ENCODE measurements around the gene ESR2. TPM values are rescaled to one million over a fixed set of nuclear protein-coding genes. Genes with fewer than 3 reads are reported as not detected.

Gene ESR2
- polyA plus RNA-seq, 3 donors: 0.04 TPM; not detected in 2

DNA sequence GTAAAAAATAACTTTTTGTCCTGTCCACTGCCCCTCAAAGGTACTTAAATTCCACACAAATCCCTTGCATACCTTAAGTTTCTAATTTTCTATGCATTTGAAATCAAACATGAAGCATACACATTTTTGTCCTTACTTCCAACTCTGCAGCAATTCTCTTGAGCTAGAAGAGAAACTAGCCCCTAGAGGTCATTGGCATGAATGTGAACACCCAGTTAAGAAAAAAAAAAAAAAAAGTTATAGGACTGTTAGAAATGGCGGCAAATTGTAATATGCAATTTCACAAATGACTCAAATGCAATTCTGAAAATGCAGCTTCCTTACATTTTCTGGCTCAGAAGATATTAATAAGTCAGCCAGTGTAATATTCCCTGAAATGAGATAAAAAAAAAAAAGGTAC, 4.6 kb upstream of the ESR2 start:
- no peak overlapping the region for H3K4me3 Mint-ChIP-seq
- H3K9ac ChIP-seq (ENCODE audit: insufficient read depth, low read length, poor library complexity, severe bottlenecking): no peak overlapping the region
- no CpG with 5 or more reads among the region's 1 CpG for WGBS (ENCODE audit: insufficient coverage)
- peaks cover 24 to 34% (median 25%) of the 10 kb centered on the region in 3 donors for H3K27me3 Mint-ChIP-seq (ENCODE audit: low read depth in 3 of 3)
- intact Hi-C loops (cut with micrococcal nuclease): loop anchor here in 1 of 2 donors (10.0 kb wide), 1 partner anchor 504 kb away; no protein-coding TSS in a partner anchor
- DNase-seq: no peak
- peaks cover 15 to 18% of the 10 kb centered on the region in 2 donors for H3K27me3 ChIP-seq (ENCODE audit: control insufficient read depth in 2 of 2, insufficient read depth in 2 of 2, low read length in 2 of 2)
- no peak overlapping the region for H3K27ac Mint-ChIP-seq
- H3K36me3 Mint-ChIP-seq: no peaks in the 10 kb centered on the region
- no peak overlapping the region for H3K4me2 ChIP-seq (replicated peaks; ENCODE audit: extremely low read depth, low read length, poor library complexity, severe bottlenecking)
- TF ChIP-seq, protein P1, sequence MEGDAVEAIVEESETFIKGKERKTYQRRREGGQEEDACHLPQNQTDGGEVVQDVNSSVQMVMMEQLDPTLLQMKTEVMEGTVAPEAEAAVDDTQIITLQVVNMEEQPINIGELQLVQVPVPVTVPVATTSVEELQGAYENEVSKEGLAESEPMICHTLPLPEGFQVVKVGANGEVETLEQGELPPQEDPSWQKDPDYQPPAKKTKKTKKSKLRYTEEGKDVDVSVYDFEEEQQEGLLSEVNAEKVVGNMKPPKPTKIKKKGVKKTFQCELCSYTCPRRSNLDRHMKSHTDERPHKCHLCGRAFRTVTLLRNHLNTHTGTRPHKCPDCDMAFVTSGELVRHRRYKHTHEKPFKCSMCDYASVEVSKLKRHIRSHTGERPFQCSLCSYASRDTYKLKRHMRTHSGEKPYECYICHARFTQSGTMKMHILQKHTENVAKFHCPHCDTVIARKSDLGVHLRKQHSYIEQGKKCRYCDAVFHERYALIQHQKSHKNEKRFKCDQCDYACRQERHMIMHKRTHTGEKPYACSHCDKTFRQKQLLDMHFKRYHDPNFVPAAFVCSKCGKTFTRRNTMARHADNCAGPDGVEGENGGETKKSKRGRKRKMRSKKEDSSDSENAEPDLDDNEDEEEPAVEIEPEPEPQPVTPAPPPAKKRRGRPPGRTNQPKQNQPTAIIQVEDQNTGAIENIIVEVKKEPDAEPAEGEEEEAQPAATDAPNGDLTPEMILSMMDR (IDR thresholded peaks at IDR 0.05): no peak
- H3K4me3 ChIP-seq (replicated peaks in 1 of 3; ENCODE audit: low read depth in 2 of 3, low read length in 3 of 3): no peak overlapping the region
- H3K4me1 Mint-ChIP-seq: peaks cover 13% of the 10 kb centered on the region
- H3K9me3 Mint-ChIP-seq: peaks cover 0 to 3% (median 0%) of the 10 kb centered on the region in 7 donors
- no peaks in the 10 kb centered on the region for H3K79me2 ChIP-seq (ENCODE audit: insufficient read depth, low read length)
- no peaks in the 10 kb centered on the region for H3K36me3 ChIP-seq (replicated peaks in 1 of 2; ENCODE audit: control insufficient read depth in 1 of 2, insufficient read depth in 2 of 2, low read length in 2 of 2)
- no peak overlapping the region for H3K27ac ChIP-seq (ENCODE audit: low read depth in 1 of 2, low read length in 2 of 2)
- no peaks in the 10 kb centered on the region for H4K20me1 ChIP-seq (ENCODE audit: insufficient read depth, low read length)
- peaks cover 0 to 7% of the 10 kb centered on the region in 2 donors for H3K9me3 ChIP-seq (replicated peaks in 1 of 2; ENCODE audit: control insufficient read depth in 1 of 2, insufficient read depth in 1 of 2, low read length in 2 of 2)
- no peak overlapping the region for H2AFZ ChIP-seq (ENCODE audit: insufficient read depth, low read depth, low read length, poor library complexity, severe bottlenecking)
- H3K4me1 ChIP-seq (ENCODE audit: control insufficient read depth in 1 of 2, insufficient read depth in 2 of 2, low read length in 2 of 2): peaks cover 8 to 12% of the 10 kb centered on the region in 2 donors

DNA sequence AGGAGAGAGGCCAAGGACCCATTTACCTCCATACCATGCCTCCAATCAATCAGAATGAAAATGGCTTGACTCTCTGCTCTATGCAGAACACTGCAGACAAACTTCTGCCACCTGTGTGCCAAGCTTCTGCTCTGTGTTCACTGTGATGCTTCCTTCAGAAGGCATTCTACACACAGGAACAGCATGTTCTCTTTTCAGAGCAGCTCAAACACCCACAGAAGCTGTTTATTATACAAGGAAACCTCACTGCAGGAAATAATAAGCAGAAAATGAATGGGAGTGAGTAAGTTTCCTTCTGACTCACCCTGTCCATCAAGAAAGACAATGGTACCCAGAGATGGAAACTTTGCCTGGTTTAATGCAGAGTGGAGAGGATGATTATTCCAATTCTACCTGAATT, 2.4 kb upstream of the ESR2 start:
- Mint-ChIP-seq H3K4me1 (peaks cover 17% of the 10 kb centered on the region), H3K4me3 (no peak overlapping the region), H3K27me3 (ENCODE audit: low read depth in 3 of 3) (peaks cover 38 to 49% (median 40%) of the 10 kb centered on the region in 3 donors), H3K36me3 (no peaks in the 10 kb centered on the region), H3K9me3 (peaks cover 0 to 3% (median 0%) of the 10 kb centered on the region in 7 donors), H3K27ac (no peak overlapping the region)
- H3K9me3 ChIP-seq (replicated peaks in 1 of 2; ENCODE audit: control insufficient read depth in 1 of 2, insufficient read depth in 1 of 2, low read length in 2 of 2): peaks cover 0 to 12% of the 10 kb centered on the region in 2 donors
- no peak for DNase-seq
- intact Hi-C loops (cut with micrococcal nuclease): loop anchor here in 1 of 2 donors (10.0 kb wide), 1 partner anchor 502 kb away; no protein-coding TSS in a partner anchor
- H3K9ac ChIP-seq (ENCODE audit: insufficient read depth, low read length, poor library complexity, severe bottlenecking): no peak overlapping the region
- no peak overlapping the region for H3K4me2 ChIP-seq (replicated peaks; ENCODE audit: extremely low read depth, low read length, poor library complexity, severe bottlenecking)
- H3K4me1 ChIP-seq (ENCODE audit: control insufficient read depth in 1 of 2, insufficient read depth in 2 of 2, low read length in 2 of 2): peaks cover 8 to 12% of the 10 kb centered on the region in 2 donors
- H3K36me3 ChIP-seq (replicated peaks in 1 of 2; ENCODE audit: control insufficient read depth in 1 of 2, insufficient read depth in 2 of 2, low read length in 2 of 2): no peaks in the 10 kb centered on the region
- H2AFZ ChIP-seq (ENCODE audit: insufficient read depth, low read depth, low read length, poor library complexity, severe bottlenecking): no peak overlapping the region
- peaks cover 29 to 38% of the 10 kb centered on the region in 2 donors for H3K27me3 ChIP-seq (ENCODE audit: control insufficient read depth in 2 of 2, insufficient read depth in 2 of 2, low read length in 2 of 2)
- H3K27ac ChIP-seq (ENCODE audit: low read depth in 1 of 2, low read length in 2 of 2): no peak overlapping the region
- TF ChIP-seq, protein P1 (IDR thresholded peaks at IDR 0.05): no peak
- H3K4me3 ChIP-seq (replicated peaks in 1 of 3; ENCODE audit: low read depth in 2 of 3, low read length in 3 of 3): no peak overlapping the region
- H4K20me1 ChIP-seq (ENCODE audit: insufficient read depth, low read length): no peaks in the 10 kb centered on the region
- H3K79me2 ChIP-seq (ENCODE audit: insufficient read depth, low read length): no peaks in the 10 kb centered on the region

All from CD14-positive monocyte (primary cell).